Measurements from ENCODE around the gene USP22.

The USP22 gene

DNA sequence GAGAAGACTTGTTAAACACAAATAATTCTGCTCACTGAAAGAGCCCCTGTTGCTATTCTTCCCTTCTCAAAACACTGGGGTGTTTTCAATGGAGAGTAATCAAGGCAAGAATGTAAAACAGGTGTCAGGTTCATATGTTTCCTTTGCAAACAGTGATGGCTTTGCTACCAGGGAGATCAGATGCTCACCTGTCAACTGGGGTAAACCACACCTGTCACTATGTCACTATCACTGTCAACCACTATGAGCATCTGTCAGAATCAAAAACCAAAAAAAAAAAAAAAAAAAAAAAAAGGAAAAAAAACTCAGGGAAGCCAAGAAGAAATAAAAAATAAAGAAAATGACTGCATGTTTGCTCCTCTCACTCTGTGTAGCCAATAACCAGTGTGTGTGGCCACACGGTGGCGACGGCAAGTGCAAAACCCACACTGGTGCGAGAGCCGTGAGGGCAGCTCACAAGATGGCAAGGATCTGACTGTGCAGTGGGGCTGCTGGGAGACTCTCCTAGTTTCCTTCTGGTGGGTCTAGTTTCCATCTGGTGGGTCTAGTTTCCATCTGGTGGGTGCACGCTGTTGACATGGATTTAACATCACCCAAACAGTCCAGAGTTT lies 22.7 kb downstream of the USP22 start:
- DNase-seq (ENCODE audit: low read depth), result no peak

- DNase-seq (ENCODE audit: low read depth), result no peak
Observed at GRCh38 chr17:21018894-21019293, 23.9 kb downstream of the USP22 start.

- DNase-seq (ENCODE audit: low read depth), result no peak
Observed at GRCh38 chr17:21017861-21018260, 24.9 kb downstream of the USP22 start.

- no peak for DNase-seq (ENCODE audit: low read depth)
Observed at GRCh38 chr17:21017256-21017655, 25.6 kb downstream of the USP22 start.

- no peak for DNase-seq (ENCODE audit: low read depth)
Observed at GRCh38 chr17:21016826-21017225, 26.0 kb downstream of the USP22 start.

DNA sequence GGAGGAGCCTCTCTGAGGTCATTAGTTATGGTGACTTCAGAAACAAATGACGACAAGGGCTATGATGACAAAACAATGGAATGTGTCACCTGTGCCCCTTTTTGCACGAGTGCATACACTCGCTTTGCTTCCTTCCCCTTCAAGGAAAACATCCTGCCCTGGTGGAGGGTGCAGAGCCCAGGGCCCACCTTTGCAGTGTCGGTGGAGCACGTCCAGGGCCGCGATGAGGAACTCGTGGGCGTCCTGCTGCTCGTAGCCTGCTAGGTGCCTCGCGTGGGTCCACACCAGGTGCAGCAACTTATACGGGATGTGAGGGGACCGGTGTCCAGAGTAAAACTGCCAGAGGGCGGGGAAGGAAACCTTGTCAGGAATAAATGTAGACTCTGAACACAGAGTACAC lies 27.2 kb downstream of the USP22 start:
- no peak for DNase-seq (ENCODE audit: low read depth)

DNA sequence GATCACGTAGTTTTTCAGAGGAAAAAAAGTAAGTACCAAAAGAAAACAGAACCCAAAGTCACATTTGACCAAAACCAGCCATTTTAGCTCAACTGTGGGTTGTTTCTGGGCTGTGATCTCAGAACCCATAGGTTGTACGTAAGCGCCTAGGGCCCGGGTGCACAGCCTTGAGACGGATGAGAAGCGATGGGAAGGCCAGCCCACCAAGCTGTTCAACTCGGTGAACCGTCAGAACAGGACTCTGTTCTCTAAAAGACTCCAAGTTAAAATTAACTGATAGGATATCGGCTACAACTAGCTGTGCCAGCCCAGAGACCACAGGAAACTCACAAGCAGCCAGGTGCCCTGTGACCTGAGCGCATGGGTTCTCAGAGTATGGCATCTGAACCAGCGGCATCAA lies 28.3 kb downstream of the USP22 start:
- DNase-seq (ENCODE audit: low read depth), result no peak

- DNase-seq (ENCODE audit: low read depth), result no peak
Observed at GRCh38 chr17:21013983-21014382, 28.8 kb downstream of the USP22 start.

- DNase-seq (ENCODE audit: low read depth), result no peak
Observed at GRCh38 chr17:21012736-21013135, 30.1 kb downstream of the USP22 start.

- no peak for DNase-seq (ENCODE audit: low read depth)
Observed at GRCh38 chr17:21010705-21011596, 31.9 kb downstream of the USP22 start.

- no peak for DNase-seq (ENCODE audit: low read depth)
Observed at GRCh38 chr17:21008992-21009671, 33.7 kb downstream of the USP22 start.

- no peak for DNase-seq (ENCODE audit: low read depth)
Observed at GRCh38 chr17:21008160-21008915, 34.5 kb downstream of the USP22 start.

GRCh38 chr17:21007646-21008045 lies 35.2 kb downstream of the USP22 start:
- DNase-seq (ENCODE audit: low read depth), result no peak

DNA sequence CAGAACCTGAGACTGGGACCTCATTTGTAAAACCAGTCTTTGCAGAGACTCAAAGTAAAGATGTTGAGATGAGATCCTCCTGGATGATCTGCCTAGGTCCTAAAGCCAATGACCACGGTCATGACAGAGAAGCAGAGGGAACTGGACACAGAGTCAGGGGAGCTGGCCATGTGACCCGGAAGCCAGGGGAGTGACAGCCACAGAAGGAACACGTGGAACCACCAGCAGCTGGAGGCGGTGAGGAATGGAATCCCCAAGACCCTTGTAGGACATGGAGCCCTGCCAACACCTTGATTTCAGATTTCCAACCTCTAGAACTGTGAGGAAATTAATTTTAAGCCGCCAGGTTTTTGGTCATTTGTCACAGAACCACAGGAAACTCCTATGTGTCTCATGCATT lies 37.0 kb downstream of the USP22 start:
- no peak for DNase-seq (ENCODE audit: low read depth)

GRCh38 chr17:21005367-21005766 lies 37.4 kb downstream of the USP22 start:
- DNase-seq (ENCODE audit: low read depth), result no peak

- DNase-seq (ENCODE audit: low read depth), result no peak
Observed at GRCh38 chr17:21004016-21004930, 38.5 kb downstream of the USP22 start.

DNA sequence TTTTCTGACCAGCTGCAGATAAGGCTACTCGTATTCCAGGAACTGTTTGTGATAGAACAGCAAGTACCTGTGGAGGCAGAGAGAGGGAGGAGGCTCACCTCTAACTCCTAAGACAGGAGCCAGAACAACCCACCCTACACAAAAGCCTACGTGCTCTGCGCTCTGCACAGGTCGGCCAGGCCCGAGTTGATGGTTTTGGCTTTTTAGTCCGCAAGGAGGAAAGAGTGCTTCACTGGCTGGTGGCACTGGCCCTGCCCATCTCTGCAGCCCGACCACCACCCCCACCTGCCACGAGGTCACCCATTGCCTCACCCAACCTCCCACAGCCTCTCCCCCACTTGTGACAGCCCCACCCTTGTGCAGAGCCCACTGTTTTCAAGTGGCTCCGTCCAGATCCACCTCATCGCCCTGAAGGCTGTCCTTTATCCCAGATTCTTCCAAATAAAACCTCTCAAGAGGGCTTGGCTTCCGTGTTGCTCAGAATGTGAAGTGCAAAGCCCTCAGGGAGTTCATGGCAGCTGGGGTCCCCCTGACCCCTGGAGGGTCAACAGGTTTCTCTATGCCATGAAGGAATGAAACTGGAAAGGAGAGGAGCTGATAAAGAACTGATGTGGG lies 39.7 kb downstream of the USP22 start:
- DNase-seq (ENCODE audit: low read depth), result no peak

GRCh38 chr17:21002309-21003006 lies 40.4 kb downstream of the USP22 start:
- DNase-seq (ENCODE audit: low read depth), result no peak

DNA sequence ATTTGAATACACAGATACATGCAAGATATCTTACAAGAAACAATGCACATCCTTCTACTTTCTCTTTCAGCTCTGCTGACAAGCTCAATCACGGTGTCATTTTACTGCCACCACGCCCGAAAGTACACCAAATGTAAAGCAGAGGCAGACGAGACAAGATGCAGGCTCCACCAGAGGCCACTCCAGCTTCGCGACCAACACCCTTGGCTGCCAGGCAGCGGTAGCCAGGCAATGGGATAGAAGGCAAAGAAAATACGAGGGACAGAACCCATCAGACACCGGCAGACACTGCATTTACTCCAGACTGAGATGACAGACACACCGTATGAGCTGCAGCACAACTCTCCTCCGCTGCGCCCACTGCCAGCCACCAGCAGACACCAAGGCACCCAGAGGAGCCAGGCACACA lies 41.0 kb downstream of the USP22 start:
- DNase-seq (ENCODE audit: low read depth), result no peak
